ENCODE data around the gene ELMO3. TPM values are rescaled to one million over a fixed set of nuclear protein-coding genes. Genes with fewer than 3 reads are reported as not detected.

Gene ELMO3
- total RNA-seq, 8 experiments from 2014 or later: 0.43 to 2.8 (median 1.2) TPM

DNA sequence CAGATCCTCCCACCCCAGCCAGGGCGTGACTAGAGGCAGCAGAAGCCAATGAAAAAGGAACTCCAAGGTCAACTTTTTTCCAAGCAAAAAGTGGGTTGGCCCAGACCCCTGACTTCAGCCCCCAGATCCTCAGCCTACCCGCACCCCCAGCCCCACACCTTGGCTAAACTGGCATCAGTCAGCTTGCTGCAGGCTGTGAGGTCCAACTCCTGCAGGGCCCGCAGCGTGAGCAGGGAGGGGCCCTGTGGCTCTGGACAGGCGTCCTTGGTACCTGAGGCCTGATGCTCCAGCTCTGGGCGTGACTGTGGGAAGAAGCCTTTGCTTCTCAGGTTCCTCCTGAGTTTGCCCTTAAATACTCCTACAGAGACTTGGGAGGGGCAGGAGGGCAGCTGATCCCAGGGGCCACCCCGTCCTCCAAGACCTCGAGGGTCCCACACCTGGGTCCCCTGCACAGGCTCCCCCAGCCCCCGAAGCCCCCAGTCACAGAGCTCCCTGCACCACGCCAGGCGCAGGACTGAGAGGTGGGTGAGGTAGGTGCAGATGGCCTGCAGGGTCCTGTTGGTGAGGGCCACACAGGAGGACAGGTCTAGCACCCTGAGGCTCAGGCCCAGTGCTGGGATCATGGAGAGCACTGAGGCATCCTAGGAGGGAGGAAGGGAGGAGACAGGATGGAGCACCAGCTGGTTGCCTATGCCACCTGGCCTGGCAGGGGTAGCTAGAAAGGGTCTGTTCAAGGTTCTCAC, 9.4 kb downstream of the ELMO3 start:
- Histone ChIP-seq H3K4me1 (replicated peaks in 1 of 2) (no peaks in the 10 kb centered on the region), H3K27ac (no peak overlapping the region), H3K4me3 (no peak overlapping the region)
- in situ Hi-C loops (cut with MboI; ENCODE audit: low pct_unique_long_range_greater_than_20kb in 2 of 9, low sequenced_read_pairs in 9 of 9, unreplicated experiment in 9 of 9): no loop called here
- WGBS, 10 experiments: 93% methylated on average over 2 of the region's 11 CpGs; no CpG with 5 or more reads in 9 of the 10 experiments
- no peak for ATAC-seq (replicated peaks in 6 of 8)

- no peaks in the 10 kb centered on the region for H3K4me1 ChIP-seq (replicated peaks in 1 of 2)
- H3K4me3 ChIP-seq: no peak overlapping the region
- no peak overlapping the region for H3K27ac ChIP-seq
- 67 to 80% methylated on average over 1 of the region's 8 CpGs; no CpG with 5 or more reads in 8 of the 10 experiments for WGBS, 10 experiments
- ATAC-seq (replicated peaks in 6 of 8): no peak
- in situ Hi-C loops (cut with MboI; ENCODE audit: low pct_unique_long_range_greater_than_20kb in 2 of 9, low sequenced_read_pairs in 9 of 9, unreplicated experiment in 9 of 9): no loop called here
Observed at GRCh38 chr16:67209565-67209964, 10.6 kb downstream of the ELMO3 start.

GRCh38 chr16:67210069-67210937, 11.4 kb downstream of the ELMO3 start:
- H3K4me3 ChIP-seq: no peak overlapping the region
- ATAC-seq (replicated peaks in 6 of 8): peak in 2 of 8 experiments; percentile 1 to 6
- no peaks in the 10 kb centered on the region for H3K4me1 ChIP-seq (replicated peaks in 1 of 2)
- WGBS, 10 experiments: 70 to 94% (median 80%) methylated on average over 2 to 6 of the region's 25 CpGs; no CpG with 5 or more reads in 7 of the 10 experiments
- in situ Hi-C loops (cut with MboI; ENCODE audit: low pct_unique_long_range_greater_than_20kb in 2 of 9, low sequenced_read_pairs in 9 of 9, unreplicated experiment in 9 of 9): no loop called here
- no peak overlapping the region for H3K27ac ChIP-seq

- no peak overlapping the region for H3K4me3 ChIP-seq
- H3K27ac ChIP-seq: no peak overlapping the region
- in situ Hi-C loops (cut with MboI; ENCODE audit: low pct_unique_long_range_greater_than_20kb in 2 of 9, low sequenced_read_pairs in 9 of 9, unreplicated experiment in 9 of 9): no loop called here
- WGBS, 10 experiments: 57 to 90% (median 79%) methylated on average over 1 to 5 of the region's 7 CpGs; no CpG with 5 or more reads in 6 of the 10 experiments
- ATAC-seq (replicated peaks in 6 of 8): peak in 1 of 8 experiments; percentile 13
- no peaks in the 10 kb centered on the region for H3K4me1 ChIP-seq (replicated peaks in 1 of 2)
Observed at GRCh38 chr16:67211674-67212073, 12.7 kb downstream of the ELMO3 start.

DNA sequence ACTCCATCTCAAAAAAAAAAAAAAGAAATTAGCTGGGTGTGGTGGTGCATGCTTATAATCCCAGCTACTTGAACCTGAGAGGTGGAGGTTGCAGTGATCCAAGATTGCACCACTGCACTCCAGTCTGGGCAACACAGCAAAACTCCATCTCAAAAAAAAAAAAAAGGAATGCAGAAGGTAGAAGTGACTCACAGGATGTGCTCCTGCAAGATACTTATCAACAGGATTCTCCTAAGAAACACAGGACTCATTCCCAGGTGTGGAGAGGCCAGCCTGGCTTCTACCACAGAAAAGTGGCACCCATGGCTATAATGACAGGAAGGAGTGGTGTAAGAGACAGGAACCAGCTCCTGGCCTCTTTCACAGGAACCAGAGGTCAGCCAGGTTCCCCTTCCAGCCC, 13.8 kb downstream of the ELMO3 start:
- in situ Hi-C loops (cut with MboI; ENCODE audit: low pct_unique_long_range_greater_than_20kb in 2 of 9, low sequenced_read_pairs in 9 of 9, unreplicated experiment in 9 of 9): no loop called here
- ATAC-seq (replicated peaks in 6 of 8): no peak
- no peak overlapping the region for H3K4me3 ChIP-seq
- H3K27ac ChIP-seq: no peak overlapping the region
- H3K4me1 ChIP-seq (replicated peaks in 1 of 2): no peaks in the 10 kb centered on the region

DNA sequence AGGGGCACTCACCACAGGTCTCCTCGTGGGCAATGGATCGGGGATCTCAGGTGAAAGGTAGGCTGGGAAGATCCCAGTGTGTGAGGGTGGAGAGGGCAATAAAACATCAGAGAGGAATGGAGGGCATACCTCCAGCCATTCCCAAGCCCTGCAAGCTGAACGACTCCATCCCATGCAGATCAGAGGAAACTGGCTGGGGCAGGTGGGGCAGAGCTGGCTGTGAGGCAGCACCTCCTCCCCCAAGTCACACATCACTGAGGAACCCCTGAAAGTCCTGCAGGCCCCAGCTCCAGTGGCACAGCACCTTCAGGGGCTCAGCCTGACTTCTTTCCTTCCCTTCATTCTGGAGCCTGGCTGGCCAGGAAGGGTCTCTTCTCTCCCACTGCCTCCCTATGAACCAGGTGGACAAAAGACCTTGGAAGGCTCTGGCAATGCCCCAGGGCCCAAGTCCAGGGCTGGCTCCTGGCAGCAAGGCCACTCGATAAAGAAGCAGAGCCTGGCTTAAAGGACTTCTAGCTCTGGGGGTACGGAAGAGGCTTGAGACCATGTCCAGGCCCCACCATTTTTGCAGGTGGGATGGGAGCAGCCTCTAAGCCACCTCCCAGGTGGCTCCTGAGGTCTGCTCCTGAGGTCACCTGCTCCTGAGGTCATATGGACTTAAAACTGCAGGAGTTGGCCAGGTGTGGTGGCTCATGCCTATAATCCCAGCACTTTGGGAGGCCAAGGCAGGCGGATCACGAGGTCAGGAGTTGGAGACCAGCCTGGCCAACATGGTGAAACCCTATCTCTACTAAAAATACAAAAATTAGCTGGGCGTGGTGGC, 14.5 kb downstream of the ELMO3 start:
- no peaks in the 10 kb centered on the region for H3K4me1 ChIP-seq (replicated peaks in 1 of 2)
- no peak overlapping the region for H3K27ac ChIP-seq
- no peak for ATAC-seq (replicated peaks in 6 of 8)
- in situ Hi-C loops (cut with MboI; ENCODE audit: low pct_unique_long_range_greater_than_20kb in 2 of 9, low sequenced_read_pairs in 9 of 9, unreplicated experiment in 9 of 9): no loop called here
- 14 to 93% (median 73%) methylated on average over 1 to 6 of the region's 8 CpGs; no CpG with 5 or more reads in 2 of the 10 experiments for WGBS, 10 experiments
- no peak overlapping the region for H3K4me3 ChIP-seq

GRCh38 chr16:67215706-67216105, 16.8 kb downstream of the ELMO3 start:
- in situ Hi-C loops (cut with MboI; ENCODE audit: low pct_unique_long_range_greater_than_20kb in 2 of 9, low sequenced_read_pairs in 9 of 9, unreplicated experiment in 9 of 9): no loop called here
- 0 to 90% (median 54%) methylated on average over 1 to 3 of the region's 5 CpGs; no CpG with 5 or more reads in 4 of the 10 experiments for WGBS, 10 experiments
- peak in 3 of 8 experiments; percentile 79 to 95 (median 92) for ATAC-seq (replicated peaks in 6 of 8)
- Histone ChIP-seq H3K4me3 (no peak overlapping the region), H3K4me1 (replicated peaks in 1 of 2) (no peaks in the 10 kb centered on the region), H3K27ac (no peak overlapping the region)

- Histone ChIP-seq H3K27ac (no peak overlapping the region), H3K4me1 (replicated peaks in 1 of 2) (no peaks in the 10 kb centered on the region), H3K4me3 (no peak overlapping the region)
- in situ Hi-C loops (cut with MboI; ENCODE audit: low pct_unique_long_range_greater_than_20kb in 2 of 9, low sequenced_read_pairs in 9 of 9, unreplicated experiment in 9 of 9): no loop called here
- no peak for ATAC-seq (replicated peaks in 6 of 8)
- 17 to 91% (median 78%) methylated on average over 1 to 12 of the region's 18 CpGs; no CpG with 5 or more reads in 1 of the 10 experiments for WGBS, 10 experiments
Observed at GRCh38 chr16:67216612-67217490, 17.9 kb downstream of the ELMO3 start.

DNA sequence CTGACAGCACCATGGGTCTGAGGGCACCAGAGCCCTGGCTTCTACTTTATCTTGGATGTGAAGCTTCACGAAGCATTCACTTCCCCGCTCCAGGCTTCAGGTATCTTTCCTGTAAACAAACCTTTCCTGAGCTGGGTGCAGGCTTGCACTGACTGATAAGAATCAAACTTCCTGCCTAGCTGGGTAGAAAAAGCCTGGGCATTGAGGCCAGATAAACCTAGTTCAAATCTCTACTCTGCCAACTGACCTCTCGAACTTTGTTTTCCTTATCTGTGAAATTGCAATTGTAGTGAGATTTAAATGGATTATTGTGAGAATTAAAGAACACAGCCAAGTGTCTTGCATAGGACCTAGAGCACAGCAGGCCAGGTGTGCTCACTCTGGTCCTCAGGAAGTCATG, 25.1 kb downstream of the ELMO3 start:
- no peak for ATAC-seq (replicated peaks in 6 of 8)
- Histone ChIP-seq H3K4me1 (replicated peaks in 1 of 2) (peaks cover 11 to 12% of the 10 kb centered on the region in 2 donors), H3K4me3 (no peak overlapping the region), H3K27ac (no peak overlapping the region)
- WGBS, 10 experiments: 40 to 89% (median 83%) methylated on average over 1 to 3 of the region's 3 CpGs; no CpG with 5 or more reads in 5 of the 10 experiments
- in situ Hi-C loops (cut with MboI; ENCODE audit: low pct_unique_long_range_greater_than_20kb in 2 of 9, low sequenced_read_pairs in 9 of 9, unreplicated experiment in 9 of 9): no loop called here

DNA sequence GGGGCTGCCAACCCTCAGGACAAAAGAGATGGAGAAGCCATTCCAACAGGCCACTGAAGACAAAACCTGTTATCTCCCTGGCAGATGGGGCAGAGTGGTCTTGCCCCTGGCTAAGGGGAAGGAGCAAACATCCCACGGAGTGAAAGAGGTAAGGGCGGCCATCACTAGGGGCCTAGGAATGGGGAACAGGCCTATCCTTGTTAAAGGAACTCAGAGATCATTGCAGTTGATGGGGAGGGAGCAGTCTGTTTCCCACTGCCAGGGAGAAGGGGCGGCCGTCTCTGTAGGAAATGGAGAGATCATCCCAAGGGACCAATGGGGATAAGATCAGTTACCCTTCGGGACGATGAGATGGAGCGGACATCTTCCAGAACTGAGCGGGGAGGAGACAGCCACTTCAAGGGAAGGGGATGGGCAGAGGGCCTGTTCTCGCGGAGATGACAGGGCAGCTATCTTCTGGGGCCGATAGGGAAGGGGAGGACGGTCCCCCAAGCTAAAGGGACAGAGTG, 27.4 kb downstream of the ELMO3 start:
- no peak for ATAC-seq (replicated peaks in 6 of 8)
- Histone ChIP-seq H3K4me1 (replicated peaks in 1 of 2) (peaks cover 11 to 12% of the 10 kb centered on the region in 2 donors), H3K4me3 (peak overlapping the region; percentile 69 to 99 (median 93)), H3K27ac (peak overlapping the region; percentile 63 to 66)
- in situ Hi-C loops (cut with MboI; ENCODE audit: low pct_unique_long_range_greater_than_20kb in 2 of 9, low sequenced_read_pairs in 9 of 9, unreplicated experiment in 9 of 9): loop anchor here in 1 of 9 experiments (25.0 kb wide), 1 partner anchor 186 kb away; the partner anchor contains the start of gene ZDHHC1
- 0 to 9% (median 1%) methylated on average over 1 to 10 of the region's 12 CpGs; no CpG with 5 or more reads in 5 of the 10 experiments for WGBS, 10 experiments

GRCh38 chr16:67226804-67227566, 28.1 kb downstream of the ELMO3 start, which contains the start of gene TMEM208:
Gene TMEM208, plus strand, starts transcription at chr16:67227130. Its CDS starts 89 bp downstream, at chr16:67227219.
- in situ Hi-C loops (cut with MboI; ENCODE audit: low pct_unique_long_range_greater_than_20kb in 2 of 9, low sequenced_read_pairs in 9 of 9, unreplicated experiment in 9 of 9): loop anchor here in 1 of 9 experiments (25.0 kb wide), 1 partner anchor 185 kb away; the partner anchor contains the start of gene ZDHHC1
- WGBS, 10 experiments: 0 to 3% (median 0%) methylated on average over 4 to 12 of the region's 46 CpGs; no CpG with 5 or more reads in 4 of the 10 experiments
- peak; percentile 88 to 96 (median 90) for ATAC-seq (replicated peaks in 6 of 8)
- H3K4me3 ChIP-seq: peak within 1 kb of the TSS; percentile 69 to 99 (median 93)
- H3K27ac ChIP-seq: peak within 1 kb of the TSS; percentile 94 to 96
- peaks cover 11 to 12% of the 10 kb centered on the region in 2 donors for H3K4me1 ChIP-seq (replicated peaks in 1 of 2)

Data from motor neuron (in vitro differentiated cells).